RWPE2 (cell line): Measurements from ENCODE around the gene GSTM4.

ENCODE experiments used
- ATAC-seq: fragments of 200-7000 bp; cut with Tn5 transposase; 3 replicates; pipeline ENCODE4 v1.9.1; 2021; ENCODE audit warnings: low read depth
- DNase-seq: peaks from one replicate; pipeline ENCODE4 v3.0.0-alpha.2; 2020; ENCODE audit warnings: low spot score
- H3K27ac ChIP-seq: fragments of 450-650 bp; 2 replicates; pipeline ENCODE4 v1.5.1; 2017; ENCODE audit warnings: mild to moderate bottlenecking; ENCODE audit not compliant: poor library complexity, severe bottlenecking
- H3K27me3 ChIP-seq: fragments of 250-450 bp; sonication (Bioruptor Pico); 2 replicates; pipeline ENCODE4 v1.5.1; 2021; ENCODE audit warnings: mild to moderate bottlenecking, moderate library complexity; ENCODE audit not compliant: insufficient read depth, poor library complexity, severe bottlenecking
- H3K36me3 ChIP-seq: fragments of 250-450 bp; sonication (Bioruptor Pico); 2 replicates; pipeline ENCODE4 v1.5.1; 2020; ENCODE audit warnings: low read depth, mild to moderate bottlenecking, moderate library complexity
- H3K4me1 ChIP-seq: fragments of 250-450 bp; sonication (Bioruptor Pico); 2 replicates; pipeline ENCODE4 v1.5.1; 2021; ENCODE audit warnings: mild to moderate bottlenecking, moderate library complexity; ENCODE audit not compliant: insufficient read depth, poor library complexity, severe bottlenecking
- H3K4me3 ChIP-seq: fragments of 250-450 bp; sonication (Bioruptor Pico); 2 replicates; pipeline ENCODE4 v1.5.1; 2021; ENCODE audit warnings: mild to moderate bottlenecking, moderate library complexity; ENCODE audit not compliant: severe bottlenecking
- H3K9me3 ChIP-seq: fragments of 250-450 bp; sonication (Bioruptor Pico); 2 replicates; pipeline ENCODE4 v1.5.1; 2021; ENCODE audit warnings: mild to moderate bottlenecking, moderate library complexity; ENCODE audit not compliant: severe bottlenecking
- TF ChIP-seq, protein P1 (sequence below): fragments of 450-650 bp; IDR thresholded peaks from one replicate; pipeline ENCODE4 v1.5.1; 2017; ENCODE audit warnings: mild to moderate bottlenecking, moderate library complexity; ENCODE audit not compliant: poor library complexity, severe bottlenecking

GSTM4 gene

DNA sequence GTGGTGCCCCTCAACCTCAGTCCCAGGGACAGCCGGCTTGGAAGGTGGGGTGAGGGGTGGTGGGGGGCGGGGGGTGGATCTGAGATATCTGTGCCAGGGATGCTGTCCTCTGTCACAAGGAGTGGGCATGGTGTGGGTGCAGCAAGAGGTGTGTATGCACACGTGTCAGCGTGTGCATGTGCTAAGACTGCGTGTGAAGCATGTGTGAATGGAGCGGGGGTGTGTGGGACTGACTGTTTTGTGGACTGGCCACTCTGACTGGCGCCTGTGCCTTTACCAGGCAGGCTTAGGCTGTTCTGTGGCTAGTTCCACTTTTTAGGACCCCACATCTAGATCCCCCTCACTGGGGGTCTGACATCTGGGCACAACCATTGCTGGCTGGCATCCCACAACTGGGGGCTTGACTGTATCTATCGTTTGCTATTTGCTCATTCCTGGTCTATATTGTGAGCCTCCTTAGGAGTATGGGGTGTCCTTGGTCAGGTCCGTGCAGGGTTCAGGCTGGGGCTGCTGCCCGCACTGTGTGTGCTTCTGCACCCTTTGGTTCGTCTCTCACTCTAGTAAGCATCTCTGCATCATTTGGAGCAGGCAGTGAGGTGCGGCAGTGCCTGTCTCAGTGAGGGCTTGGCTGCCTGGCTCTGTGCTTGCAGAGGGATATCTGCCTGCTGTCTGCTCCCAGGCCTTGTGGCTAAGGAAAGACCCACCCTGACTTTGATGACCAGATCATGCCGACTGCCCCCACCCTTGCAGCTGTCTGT is 34.3 kb upstream of the GSTM4 start:
- H3K9me3 ChIP-seq, result no peaks in the 10 kb centered on the region
- ATAC-seq (no peak), DNase-seq (no peak)
- H3K4me3 ChIP-seq, result peak overlapping the region; percentile 56
- H3K4me1 ChIP-seq, result peaks cover 5% of the 10 kb centered on the region
- H3K36me3 ChIP-seq, result no peaks in the 10 kb centered on the region
- H3K27me3 ChIP-seq, result no peaks in the 10 kb centered on the region
- peak overlapping the region; percentile 82 for H3K27ac ChIP-seq
- TF ChIP-seq, protein P1, sequence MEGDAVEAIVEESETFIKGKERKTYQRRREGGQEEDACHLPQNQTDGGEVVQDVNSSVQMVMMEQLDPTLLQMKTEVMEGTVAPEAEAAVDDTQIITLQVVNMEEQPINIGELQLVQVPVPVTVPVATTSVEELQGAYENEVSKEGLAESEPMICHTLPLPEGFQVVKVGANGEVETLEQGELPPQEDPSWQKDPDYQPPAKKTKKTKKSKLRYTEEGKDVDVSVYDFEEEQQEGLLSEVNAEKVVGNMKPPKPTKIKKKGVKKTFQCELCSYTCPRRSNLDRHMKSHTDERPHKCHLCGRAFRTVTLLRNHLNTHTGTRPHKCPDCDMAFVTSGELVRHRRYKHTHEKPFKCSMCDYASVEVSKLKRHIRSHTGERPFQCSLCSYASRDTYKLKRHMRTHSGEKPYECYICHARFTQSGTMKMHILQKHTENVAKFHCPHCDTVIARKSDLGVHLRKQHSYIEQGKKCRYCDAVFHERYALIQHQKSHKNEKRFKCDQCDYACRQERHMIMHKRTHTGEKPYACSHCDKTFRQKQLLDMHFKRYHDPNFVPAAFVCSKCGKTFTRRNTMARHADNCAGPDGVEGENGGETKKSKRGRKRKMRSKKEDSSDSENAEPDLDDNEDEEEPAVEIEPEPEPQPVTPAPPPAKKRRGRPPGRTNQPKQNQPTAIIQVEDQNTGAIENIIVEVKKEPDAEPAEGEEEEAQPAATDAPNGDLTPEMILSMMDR, result no peak

DNA sequence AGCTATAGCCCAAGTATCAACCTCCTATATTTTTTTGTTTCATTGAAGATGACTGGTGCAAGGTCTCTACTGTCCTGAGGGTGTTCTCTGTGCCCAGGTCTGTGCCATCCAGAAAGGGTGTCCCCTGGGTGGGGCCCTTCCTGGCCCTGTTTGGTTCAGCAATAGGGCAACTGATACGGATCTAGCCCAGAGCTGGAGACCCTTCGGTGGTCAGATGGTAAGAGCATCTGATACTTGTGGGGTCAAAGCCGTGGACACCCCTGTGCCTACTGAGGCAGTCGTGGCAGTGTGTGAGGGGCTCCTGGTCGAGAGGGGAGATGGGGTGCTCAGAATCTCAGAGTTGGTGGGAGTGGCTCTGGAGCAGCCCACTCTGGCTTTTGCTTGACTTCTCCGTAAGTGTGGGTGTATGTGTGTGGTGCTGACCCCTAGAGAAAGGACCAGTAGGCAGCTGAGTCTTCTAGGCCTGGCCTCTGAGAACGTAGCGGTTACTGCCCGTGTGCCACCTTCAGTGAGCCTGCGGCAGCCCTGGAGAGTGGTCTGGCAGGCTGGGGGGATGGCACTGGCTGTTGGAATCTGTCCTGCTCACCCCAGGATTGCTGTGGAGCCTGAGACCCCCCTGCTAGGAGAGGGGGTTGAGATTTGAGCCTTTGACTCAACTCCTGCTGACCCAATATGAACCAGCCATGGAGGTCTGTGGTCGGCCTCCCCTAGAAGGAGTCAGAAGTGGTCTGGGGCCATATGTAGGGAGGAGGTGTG is 33.6 kb upstream of the GSTM4 start:
- no peaks in the 10 kb centered on the region for H3K27me3 ChIP-seq
- H3K27ac ChIP-seq, result no peak overlapping the region
- ATAC-seq, result no peak
- TF ChIP-seq, protein P1, result no peak
- no peak for DNase-seq
- no peaks in the 10 kb centered on the region for H3K9me3 ChIP-seq
- no peak overlapping the region for H3K4me3 ChIP-seq
- no peaks in the 10 kb centered on the region for H3K36me3 ChIP-seq
- peaks cover 5% of the 10 kb centered on the region for H3K4me1 ChIP-seq

DNA sequence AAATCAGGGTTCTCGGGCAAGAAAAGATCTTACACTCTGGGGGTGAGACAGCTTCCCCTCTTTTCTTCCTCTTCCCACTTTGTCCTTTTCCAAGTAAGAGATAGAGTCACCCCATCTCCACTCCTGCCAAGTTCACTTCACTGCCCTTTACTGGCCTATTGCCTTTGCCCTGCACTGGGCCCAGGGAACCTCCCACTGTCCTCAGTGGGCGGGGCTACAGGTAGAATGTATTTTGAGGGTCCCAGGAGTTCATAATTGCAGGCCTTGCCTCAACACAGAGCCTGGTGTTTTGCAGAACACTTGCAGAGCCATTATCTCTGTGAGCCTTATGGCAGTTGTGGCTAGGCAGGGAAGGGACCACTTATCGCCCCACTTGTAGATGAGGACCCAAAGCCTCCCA is 33.0 kb upstream of the GSTM4 start:
- DNase-seq, result no peak

DNA sequence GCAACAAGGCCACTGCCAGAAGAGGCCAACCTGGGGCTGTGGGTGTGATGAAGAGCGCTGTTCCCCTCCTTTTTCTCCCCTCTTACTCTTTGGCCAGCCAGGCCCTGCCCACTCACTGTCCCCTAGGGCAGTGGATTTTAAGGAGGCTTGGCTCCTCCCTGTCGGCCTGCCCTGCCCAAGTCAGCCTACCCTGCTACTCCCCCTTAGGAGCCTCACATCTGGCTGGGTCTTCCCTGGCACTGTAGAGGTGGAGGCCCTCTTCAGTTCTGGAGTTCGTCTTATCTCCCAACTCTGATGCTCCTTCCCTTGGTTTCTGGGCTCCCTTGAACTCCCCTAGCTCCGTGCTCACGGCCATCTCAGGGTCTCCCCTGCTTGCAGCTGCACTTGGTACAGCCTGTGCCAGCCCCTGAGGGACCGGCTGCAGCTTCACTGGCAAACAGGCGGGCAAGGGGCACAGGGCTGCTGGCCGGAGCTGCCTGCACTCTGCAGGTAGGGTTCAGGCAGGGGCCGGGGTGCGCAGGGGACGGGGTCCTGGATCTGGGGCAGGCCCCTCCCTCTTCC is 32.2 kb upstream of the GSTM4 start:
- no peaks in the 10 kb centered on the region for H3K27me3 ChIP-seq
- H3K4me1 ChIP-seq, result no peaks in the 10 kb centered on the region
- TF ChIP-seq, protein P1, result no peak
- ATAC-seq, result no peak
- H3K27ac ChIP-seq, result no peak overlapping the region
- H3K9me3 ChIP-seq, result no peaks in the 10 kb centered on the region
- H3K36me3 ChIP-seq, result peaks cover 3% of the 10 kb centered on the region
- no peak overlapping the region for H3K4me3 ChIP-seq
- no peak for DNase-seq

More for the DNA sequence above, 33.0 kb upstream of the GSTM4 start:
- ATAC-seq, result no peak
- H3K27me3 ChIP-seq, result no peaks in the 10 kb centered on the region
- no peaks in the 10 kb centered on the region for H3K4me1 ChIP-seq
- TF ChIP-seq, protein P1, result no peak
- no peaks in the 10 kb centered on the region for H3K9me3 ChIP-seq
- no peak overlapping the region for H3K27ac ChIP-seq
- H3K36me3 ChIP-seq, result no peaks in the 10 kb centered on the region
- H3K4me3 ChIP-seq, result no peak overlapping the region
